SK-N-SH treated with all-trans-retinoic acid at 6 μM for 48 hours (cell line): ENCODE data around the gene SLC22A23.

Experiments used
- CREB5 ChIP-seq: fragments of 250-450 bp; sonication (Bioruptor Pico); IDR thresholded peaks from 2 replicates; pipeline ENCODE4 v1.5.1; 2020; ENCODE audit warnings: low read depth, mild to moderate bottlenecking, moderate library complexity
- PATZ1 ChIP-seq: fragments of 250-450 bp; sonication (Bioruptor Pico); IDR thresholded peaks from 2 replicates; pipeline ENCODE4 v1.8.0; 2020; ENCODE audit warnings: mild to moderate bottlenecking, moderate library complexity, borderline replicate concordance
- ZFP3 ChIP-seq: fragments of 250-450 bp; sonication (Bioruptor Pico); IDR thresholded peaks from 2 replicates; pipeline ENCODE4 v1.5.0; 2020; ENCODE audit warnings: mild to moderate bottlenecking, moderate library complexity

GRCh38 chr6:3361312-3362037 lies 95.4 kb downstream of the SLC22A23 start:
- TF ChIP-seq PATZ1 (CRISPR knock-in tag) (no peak), CREB5 (CRISPR knock-in tag) (no peak), ZFP3 (CRISPR knock-in tag) (no peak)
